Measurements from ENCODE around the gene ADGRG6. TPM values are rescaled to one million over a fixed set of nuclear protein-coding genes. Genes with fewer than 3 reads are reported as not detected.
"Not testable (repeated sequence)": the region's sequence is repeated elsewhere in the genome, so short reads cannot be mapped to it uniquely, and the experiment has no call there.

The ADGRG6 gene
- total RNA-seq, 2 donors from 2014 or later = 0.74 to 1.5 TPM

GRCh38 chr6:142346166-142346565, 44.4 kb downstream of the ADGRG6 start:
- not testable (repeated sequence) for H3K27me3 Mint-ChIP-seq (ENCODE audit: low read depth); H3K4me1 Mint-ChIP-seq (ENCODE audit: low read depth); H3K36me3 Mint-ChIP-seq (ENCODE audit: insufficient read depth in 2 of 2); H3K27ac Mint-ChIP-seq; ATAC-seq (replicated peaks in 1 of 2); H3K9me3 Mint-ChIP-seq; DNase-seq; H3K4me3 Mint-ChIP-seq

DNA sequence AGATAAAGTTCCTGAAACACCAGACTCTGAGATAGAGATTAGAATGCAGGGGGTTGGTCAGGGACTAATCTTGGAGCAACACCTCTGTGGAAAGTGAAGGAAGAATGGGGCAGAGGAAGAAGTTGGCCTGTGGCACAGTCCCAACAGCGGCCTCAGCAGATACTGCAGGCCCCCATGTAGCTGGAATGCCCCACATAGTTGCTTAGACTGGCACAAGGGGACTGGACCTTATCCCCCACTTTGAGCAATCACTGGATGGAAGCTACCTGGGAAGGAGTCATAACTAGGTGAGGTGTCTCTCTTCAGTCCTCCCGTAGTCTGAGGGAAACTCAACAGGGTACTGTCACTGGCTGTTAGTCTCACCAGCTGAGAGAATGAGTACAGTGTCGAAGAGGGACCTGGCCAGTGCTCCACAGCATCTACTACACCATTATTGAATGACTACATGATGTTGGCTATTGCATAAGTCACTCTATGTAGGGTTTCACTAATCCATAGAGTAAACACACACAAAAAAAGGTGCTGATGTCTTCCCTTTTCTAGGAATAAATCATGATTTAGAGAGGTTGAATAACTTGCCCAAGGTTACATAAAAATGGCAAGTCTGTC, 47.5 kb downstream of the ADGRG6 start:
- no peak overlapping the region for H3K4me3 Mint-ChIP-seq
- no peak overlapping the region for H3K27ac Mint-ChIP-seq
- peaks cover 0 to 1% of the 10 kb centered on the region in 2 donors for H3K36me3 Mint-ChIP-seq (ENCODE audit: insufficient read depth in 2 of 2)
- H3K4me1 Mint-ChIP-seq (ENCODE audit: low read depth) = no peaks in the 10 kb centered on the region
- no peak for ATAC-seq (replicated peaks in 1 of 2)
- no peaks in the 10 kb centered on the region for H3K27me3 Mint-ChIP-seq (ENCODE audit: low read depth)
- H3K9me3 Mint-ChIP-seq = peaks cover 2 to 4% of the 10 kb centered on the region in 2 donors
- no peak for DNase-seq

DNA sequence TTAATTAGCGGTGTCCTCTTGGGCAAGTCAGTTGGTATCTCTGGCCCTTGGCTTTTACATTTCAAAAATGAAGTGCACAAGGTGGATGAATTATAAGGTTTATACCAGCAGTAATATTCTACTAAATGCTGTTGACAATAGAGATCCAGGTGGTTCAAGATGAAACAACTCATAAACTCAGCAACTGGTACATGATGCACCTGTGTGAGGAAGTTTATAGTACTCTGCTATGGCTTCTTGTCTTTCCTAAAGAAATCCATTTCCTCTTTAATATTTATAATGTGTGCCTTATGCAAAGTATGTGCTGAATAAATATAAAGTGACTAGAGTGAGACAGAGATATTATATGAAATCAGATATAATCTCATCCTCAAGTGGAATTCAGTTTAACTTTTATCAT, 48.5 kb downstream of the ADGRG6 start:
- Mint-ChIP-seq H3K9me3 (peaks cover 2 to 4% of the 10 kb centered on the region in 2 donors), H3K36me3 (ENCODE audit: insufficient read depth in 2 of 2) (peaks cover 0 to 1% of the 10 kb centered on the region in 2 donors), H3K4me1 (ENCODE audit: low read depth) (no peaks in the 10 kb centered on the region), H3K4me3 (no peak overlapping the region), H3K27me3 (ENCODE audit: low read depth) (no peaks in the 10 kb centered on the region), H3K27ac (no peak overlapping the region)
- DNase-seq = no peak
- ATAC-seq (replicated peaks in 1 of 2) = no peak

- peaks cover 0 to 1% of the 10 kb centered on the region in 2 donors for H3K36me3 Mint-ChIP-seq (ENCODE audit: insufficient read depth in 2 of 2)
- peaks cover 19% of the 10 kb centered on the region for H3K4me1 Mint-ChIP-seq (ENCODE audit: low read depth)
- peaks cover 2 to 4% of the 10 kb centered on the region in 2 donors for H3K9me3 Mint-ChIP-seq
Measured at GRCh38 chr6:142353690-142354089, 51.9 kb downstream of the ADGRG6 start.

GRCh38 chr6:142354650-142355049, 52.8 kb downstream of the ADGRG6 start:
- Mint-ChIP-seq H3K27ac (no peak overlapping the region), H3K4me3 (no peak overlapping the region), H3K4me1 (ENCODE audit: low read depth) (peaks cover 19% of the 10 kb centered on the region), H3K27me3 (ENCODE audit: low read depth) (no peaks in the 10 kb centered on the region), H3K9me3 (peaks cover 2 to 4% of the 10 kb centered on the region in 2 donors), H3K36me3 (ENCODE audit: insufficient read depth in 2 of 2) (peaks cover 0 to 1% of the 10 kb centered on the region in 2 donors)
- ATAC-seq (replicated peaks in 1 of 2) (no peak), DNase-seq (no peak)

More at GRCh38 chr6:142353690-142354089, 51.9 kb downstream of the ADGRG6 start:
- DNase-seq (no peak), ATAC-seq (replicated peaks in 1 of 2) (no peak)
- no peak overlapping the region for H3K4me3 Mint-ChIP-seq
- no peaks in the 10 kb centered on the region for H3K27me3 Mint-ChIP-seq (ENCODE audit: low read depth)
- H3K27ac Mint-ChIP-seq = no peak overlapping the region

GRCh38 chr6:142355520-142356174, 53.8 kb downstream of the ADGRG6 start:
- Mint-ChIP-seq H3K36me3 (ENCODE audit: insufficient read depth in 2 of 2) (peaks cover 0 to under 1% of the 10 kb centered on the region in 2 donors), H3K4me3 (no peak overlapping the region), H3K27me3 (ENCODE audit: low read depth) (no peaks in the 10 kb centered on the region), H3K4me1 (ENCODE audit: low read depth) (peaks cover 19% of the 10 kb centered on the region), H3K27ac (no peak overlapping the region), H3K9me3 (peaks cover 2 to 4% of the 10 kb centered on the region in 2 donors)
- peak; percentile 57 to 60 for ATAC-seq (replicated peaks in 1 of 2)
- DNase-seq = no peak

DNA sequence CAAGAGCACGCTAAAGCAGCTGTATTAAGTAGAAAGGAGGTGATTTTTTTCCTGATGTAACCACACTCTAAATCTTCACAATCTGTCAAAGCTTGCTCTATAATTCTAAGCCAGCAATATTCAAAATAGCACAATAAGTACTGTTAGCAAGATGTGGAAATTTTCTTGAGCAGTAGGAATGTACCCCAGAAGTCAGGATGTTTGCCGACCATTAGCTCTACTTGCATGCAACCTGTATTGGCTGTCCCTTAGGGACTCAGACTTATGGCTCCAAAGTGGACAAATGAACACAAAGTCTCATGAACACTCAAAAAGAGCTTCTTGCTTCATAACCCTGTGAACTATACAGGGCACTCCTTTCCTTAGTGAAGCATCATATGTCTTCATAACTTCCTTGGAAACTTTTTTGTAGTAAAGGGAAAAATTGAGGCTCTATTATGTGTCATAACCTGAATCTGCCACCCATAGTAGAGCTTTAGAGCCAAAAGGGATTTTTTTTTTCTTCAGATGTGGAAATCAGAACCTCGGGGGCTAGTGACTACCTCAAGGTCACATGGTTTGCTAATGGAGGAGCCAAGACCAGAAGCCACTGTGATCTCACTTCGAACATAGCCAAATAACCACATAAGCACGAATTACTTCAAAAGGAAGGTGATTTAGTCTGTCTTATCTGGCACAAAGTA, 54.5 kb downstream of the ADGRG6 start:
- peaks cover under 1% of the 10 kb centered on the region in 2 donors for H3K9me3 Mint-ChIP-seq
- H3K4me3 Mint-ChIP-seq = no peak overlapping the region
- H3K4me1 Mint-ChIP-seq (ENCODE audit: low read depth) = peaks cover 19% of the 10 kb centered on the region
- no peaks in the 10 kb centered on the region for H3K27me3 Mint-ChIP-seq (ENCODE audit: low read depth)
- no peak for DNase-seq
- H3K27ac Mint-ChIP-seq = no peak overlapping the region
- H3K36me3 Mint-ChIP-seq (ENCODE audit: insufficient read depth in 2 of 2) = no peaks in the 10 kb centered on the region
- peak; percentile 57 to 69 for ATAC-seq (replicated peaks in 1 of 2)

- H3K36me3 Mint-ChIP-seq (ENCODE audit: insufficient read depth in 2 of 2) = no peaks in the 10 kb centered on the region
- DNase-seq (no peak), ATAC-seq (replicated peaks in 1 of 2) (no peak)
- no peaks in the 10 kb centered on the region for H3K27me3 Mint-ChIP-seq (ENCODE audit: low read depth)
- H3K27ac Mint-ChIP-seq = no peak overlapping the region
- H3K9me3 Mint-ChIP-seq = no peaks in the 10 kb centered on the region
- no peak overlapping the region for H3K4me3 Mint-ChIP-seq
- H3K4me1 Mint-ChIP-seq (ENCODE audit: low read depth) = peaks cover 19% of the 10 kb centered on the region
Measured at GRCh38 chr6:142356884-142357225, 55.0 kb downstream of the ADGRG6 start.

GRCh38 chr6:142357879-142358278, 56.1 kb downstream of the ADGRG6 start:
- Mint-ChIP-seq H3K4me1 (ENCODE audit: low read depth) (peaks cover 19% of the 10 kb centered on the region), H3K27ac (no peak overlapping the region), H3K27me3 (ENCODE audit: low read depth) (peaks cover 6% of the 10 kb centered on the region), H3K9me3 (no peaks in the 10 kb centered on the region), H3K36me3 (ENCODE audit: insufficient read depth in 2 of 2) (no peaks in the 10 kb centered on the region), H3K4me3 (no peak overlapping the region)
- ATAC-seq (replicated peaks in 1 of 2) (no peak), DNase-seq (no peak)

DNA sequence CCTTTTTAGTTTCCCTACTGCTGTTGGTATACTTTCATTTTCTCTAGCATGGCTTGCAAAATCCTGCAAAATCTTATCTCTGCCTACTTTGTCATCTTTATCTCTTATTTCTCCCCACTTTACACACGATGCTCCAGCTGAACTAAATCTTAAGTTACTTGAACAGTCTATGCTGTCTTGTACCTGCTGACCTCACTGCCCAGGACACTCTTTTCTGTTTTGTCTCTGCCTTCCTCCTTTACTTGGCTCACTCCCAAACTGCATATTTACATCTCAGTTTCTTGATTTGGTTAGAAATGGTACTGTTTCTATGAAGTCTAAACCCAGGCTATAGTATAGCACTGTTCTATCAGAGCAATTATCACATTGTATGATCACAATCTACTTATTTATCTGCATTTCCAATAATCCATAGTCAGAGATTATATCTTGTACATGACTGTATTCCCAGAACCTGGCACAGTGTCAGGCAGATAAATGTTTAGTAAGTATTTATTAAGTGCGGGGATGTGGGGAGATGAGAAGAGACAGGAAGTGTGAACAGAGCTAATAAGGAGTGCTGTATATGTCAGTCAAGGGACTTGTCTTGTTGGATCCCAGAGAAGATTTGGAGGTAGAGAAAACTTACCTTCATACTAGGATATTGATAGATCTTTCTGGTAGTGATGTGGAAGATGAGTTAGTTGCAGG, 57.6 kb downstream of the ADGRG6 start:
- ATAC-seq (replicated peaks in 1 of 2) (no peak), DNase-seq (no peak)
- no peak overlapping the region for H3K27ac Mint-ChIP-seq
- no peaks in the 10 kb centered on the region for H3K9me3 Mint-ChIP-seq
- H3K27me3 Mint-ChIP-seq (ENCODE audit: low read depth) = peaks cover 6% of the 10 kb centered on the region
- peaks cover 19% of the 10 kb centered on the region for H3K4me1 Mint-ChIP-seq (ENCODE audit: low read depth)
- no peaks in the 10 kb centered on the region for H3K36me3 Mint-ChIP-seq (ENCODE audit: insufficient read depth in 2 of 2)
- H3K4me3 Mint-ChIP-seq = no peak overlapping the region

- peaks cover 12% of the 10 kb centered on the region for H3K27me3 Mint-ChIP-seq (ENCODE audit: low read depth)
- ATAC-seq (replicated peaks in 1 of 2) (no peak), DNase-seq (no peak)
- H3K4me1 Mint-ChIP-seq (ENCODE audit: low read depth) = peaks cover 9% of the 10 kb centered on the region
- H3K9me3 Mint-ChIP-seq = no peaks in the 10 kb centered on the region
- H3K27ac Mint-ChIP-seq = no peak overlapping the region
- H3K4me3 Mint-ChIP-seq = no peak overlapping the region
- no peaks in the 10 kb centered on the region for H3K36me3 Mint-ChIP-seq (ENCODE audit: insufficient read depth in 2 of 2)
Measured at GRCh38 chr6:142361345-142361744, 59.5 kb downstream of the ADGRG6 start.

GRCh38 chr6:142361779-142362750, 60.3 kb downstream of the ADGRG6 start:
- no peak for DNase-seq
- no peak for ATAC-seq (replicated peaks in 1 of 2)
- no peak overlapping the region for H3K4me3 Mint-ChIP-seq
- no peaks in the 10 kb centered on the region for H3K9me3 Mint-ChIP-seq
- no peaks in the 10 kb centered on the region for H3K36me3 Mint-ChIP-seq (ENCODE audit: insufficient read depth in 2 of 2)
- H3K4me1 Mint-ChIP-seq (ENCODE audit: low read depth) = peaks cover 2% of the 10 kb centered on the region
- no peak overlapping the region for H3K27ac Mint-ChIP-seq
- H3K27me3 Mint-ChIP-seq (ENCODE audit: low read depth) = peaks cover 12% of the 10 kb centered on the region

All from activated T-cell treated with anti-CD3 and anti-CD28 coated beads, Interleukin-2, amount 50 U/mL, for 72 hours (primary cell).